Epithelial cell of esophagus (primary cell): ENCODE data around the gene AHR.

Experiments
- DNase-seq: peaks from one replicate; pipeline ENCODE4 v3.0.0; 2010; ENCODE audit warnings: low read depth
- H3K4me3 ChIP-seq: 2 replicates; pipeline ENCODE4 v1.5.1; 2011; ENCODE audit warnings: mild to moderate bottlenecking, low read length, control low read depth
- CTCF ChIP-seq: IDR thresholded peaks from 2 replicates; pipeline ENCODE4 v1.5.1; 2011; ENCODE audit warnings: low read depth, mild to moderate bottlenecking, low read length, control low read depth, inconsistent platforms; ENCODE audit not compliant: insufficient read depth; ENCODE audit errors: missing control alignments

AHR gene

GRCh38 chr7:17274551-17275245 lies 23.8 kb upstream of the AHR start:
- no peak for TF ChIP-seq CTCF
- peak; percentile 38 for DNase-seq
- no peak overlapping the region for H3K4me3 ChIP-seq

DNA sequence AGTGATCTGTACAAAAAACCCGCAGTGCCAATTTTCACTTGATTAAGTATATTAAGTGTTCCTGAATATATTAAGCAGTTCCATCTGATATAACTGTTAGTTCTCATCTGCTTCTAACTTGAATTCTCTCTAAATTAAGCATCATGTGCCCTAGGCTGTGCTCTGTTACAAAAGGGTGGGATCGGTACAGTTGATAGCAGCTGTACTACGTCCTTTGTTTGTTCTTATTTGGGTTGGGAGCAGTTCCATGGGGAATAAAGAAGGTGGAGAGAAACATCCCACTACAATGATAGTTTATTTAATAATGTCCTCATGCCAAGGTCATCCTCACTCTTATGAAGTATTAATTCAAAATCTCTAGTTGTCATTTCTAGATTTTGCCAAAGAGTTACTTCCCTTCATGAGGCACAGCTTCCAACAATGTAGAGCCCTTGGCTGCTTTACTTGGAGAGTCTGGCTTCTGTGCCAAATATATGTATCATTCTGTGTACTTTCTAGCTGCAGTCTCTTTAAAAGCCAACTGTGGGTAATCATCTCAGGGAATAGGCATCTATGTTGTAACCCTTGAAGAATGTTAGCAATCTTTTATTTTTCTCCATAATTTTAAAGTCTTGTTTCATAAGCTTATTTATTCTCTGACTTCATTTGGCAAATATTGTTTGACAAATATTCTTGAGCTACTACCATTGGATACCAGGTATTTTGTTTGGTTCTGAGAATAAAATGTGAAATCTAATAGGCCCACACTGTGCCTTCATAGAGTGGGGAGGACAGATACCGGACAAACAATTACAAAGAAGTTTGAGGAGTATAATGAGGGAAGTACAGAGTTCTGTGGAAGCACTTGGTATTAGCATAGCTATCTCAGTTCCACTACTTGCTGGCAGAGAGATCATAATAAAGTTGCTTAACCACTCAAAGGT lies 22.4 kb upstream of the AHR start:
- peak; percentile 81 for DNase-seq
- TF ChIP-seq CTCF: no peak
- H3K4me3 ChIP-seq: no peak overlapping the region

DNA sequence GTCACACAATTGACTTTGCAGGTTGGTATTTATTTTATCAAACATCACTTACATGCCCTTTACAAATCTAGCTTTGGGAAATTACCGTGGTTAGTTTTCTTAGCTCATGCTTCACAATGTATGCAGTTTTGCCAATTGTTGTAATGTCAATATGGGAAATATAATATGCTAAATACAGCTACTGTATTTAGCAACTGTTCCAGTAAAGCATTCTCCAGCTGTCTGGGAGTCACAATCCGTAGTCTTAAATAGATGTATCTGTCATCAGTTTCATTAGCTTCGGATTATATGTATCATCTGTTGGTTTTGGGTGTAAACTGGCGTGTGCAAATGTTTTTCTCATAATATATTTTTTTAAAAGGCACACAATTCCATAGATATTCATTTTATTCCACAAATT lies 19.4 kb upstream of the AHR start:
- no peak for DNase-seq
- H3K4me3 ChIP-seq: no peak overlapping the region
- TF ChIP-seq CTCF: no peak

GRCh38 chr7:17289074-17289645 lies 9.3 kb upstream of the AHR start:
- no peak for TF ChIP-seq CTCF
- H3K4me3 ChIP-seq: no peak overlapping the region
- no peak for DNase-seq

- DNase-seq: no peak
- TF ChIP-seq CTCF: no peak
- no peak overlapping the region for H3K4me3 ChIP-seq
These were observed 5.6 kb upstream of the AHR start for GRCh38 chr7:17292843-17293242.

- DNase-seq: no peak
- H3K4me3 ChIP-seq: no peak overlapping the region
- no peak for TF ChIP-seq CTCF
These were observed 5.0 kb upstream of the AHR start for GRCh38 chr7:17293481-17293880.
